Measurements from ENCODE around the gene TEX19.

GRCh38 chr17:82328141-82328993, 30.7 kb upstream of the TEX19 start:
- TF ChIP-seq YY1 (IDR thresholded peaks at IDR 0.05; ENCODE audit: low read depth): no peak
- TF ChIP-seq TAF1 (IDR thresholded peaks at IDR 0.05; ENCODE audit: low read depth): no peak
- TF ChIP-seq REST (IDR thresholded peaks at IDR 0.05; ENCODE audit: low read depth): no peak
- no peak for TF ChIP-seq CEBPB (IDR thresholded peaks at IDR 0.05)
- TF ChIP-seq USF1 (IDR thresholded peaks at IDR 0.05): no peak
- TF ChIP-seq EP300 (IDR thresholded peaks at IDR 0.05; ENCODE audit: borderline replicate concordance): no peak

All from Ishikawa (cell line).